Breast epithelium (tissue), 3 donors: ENCODE measurements around the gene UBTD1.

ENCODE experiments used
- POLR2A ChIP-seq: fragments of 450-650 bp; IDR thresholded peaks from one replicate; pipeline ENCODE4 v1.6.1; 2016; ENCODE audit warnings: antibody characterized with exemption, mild to moderate bottlenecking, moderate library complexity
- TF ChIP-seq, protein P1 (sequence below), 3 donors: fragments of 450-650 bp; IDR thresholded peaks; one replicate each; pipeline ENCODE4 v1.5.1; 2016 to 2017; ENCODE audit warnings: antibody characterized with exemption in 3 of 3, mild to moderate bottlenecking in 3 of 3, moderate library complexity in 3 of 3

GRCh38 chr10:97522937-97523336 is 24.2 kb downstream of the UBTD1 start:
- TF ChIP-seq, protein P1, sequence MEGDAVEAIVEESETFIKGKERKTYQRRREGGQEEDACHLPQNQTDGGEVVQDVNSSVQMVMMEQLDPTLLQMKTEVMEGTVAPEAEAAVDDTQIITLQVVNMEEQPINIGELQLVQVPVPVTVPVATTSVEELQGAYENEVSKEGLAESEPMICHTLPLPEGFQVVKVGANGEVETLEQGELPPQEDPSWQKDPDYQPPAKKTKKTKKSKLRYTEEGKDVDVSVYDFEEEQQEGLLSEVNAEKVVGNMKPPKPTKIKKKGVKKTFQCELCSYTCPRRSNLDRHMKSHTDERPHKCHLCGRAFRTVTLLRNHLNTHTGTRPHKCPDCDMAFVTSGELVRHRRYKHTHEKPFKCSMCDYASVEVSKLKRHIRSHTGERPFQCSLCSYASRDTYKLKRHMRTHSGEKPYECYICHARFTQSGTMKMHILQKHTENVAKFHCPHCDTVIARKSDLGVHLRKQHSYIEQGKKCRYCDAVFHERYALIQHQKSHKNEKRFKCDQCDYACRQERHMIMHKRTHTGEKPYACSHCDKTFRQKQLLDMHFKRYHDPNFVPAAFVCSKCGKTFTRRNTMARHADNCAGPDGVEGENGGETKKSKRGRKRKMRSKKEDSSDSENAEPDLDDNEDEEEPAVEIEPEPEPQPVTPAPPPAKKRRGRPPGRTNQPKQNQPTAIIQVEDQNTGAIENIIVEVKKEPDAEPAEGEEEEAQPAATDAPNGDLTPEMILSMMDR (IDR thresholded peaks at IDR 0.05) = no peak
- no peak for TF ChIP-seq POLR2A
